Parathyroid adenoma (tissue), 2 donors: ENCODE results near the gene PAMR1.

Experiments
- H2AFZ ChIP-seq: fragments of 300-600 bp; sonication (generic); one replicate; pipeline ENCODE4 v1.7.0; 2017; ENCODE audit warnings: antibody characterized with exemption, mild to moderate bottlenecking
- H3K27ac ChIP-seq: fragments of 300-600 bp; sonication (generic); one replicate; pipeline ENCODE4 v1.7.0; 2017
- H3K27me3 ChIP-seq: fragments of 300-600 bp; sonication (generic); one replicate; pipeline ENCODE4 v1.7.0; 2017; ENCODE audit warnings: low read length; ENCODE audit not compliant: control insufficient read depth, insufficient read depth
- H3K36me3 ChIP-seq: fragments of 300-600 bp; sonication (generic); one replicate; pipeline ENCODE4 v1.7.0; 2017; ENCODE audit warnings: low read length; ENCODE audit not compliant: control insufficient read depth, insufficient read depth
- H3K4me1 ChIP-seq: fragments of 300-600 bp; sonication (generic); one replicate; pipeline ENCODE4 v1.7.0; 2017; ENCODE audit warnings: control low read depth
- H3K4me2 ChIP-seq: fragments of 300-600 bp; sonication (generic); one replicate; pipeline ENCODE4 v1.7.0; 2017; ENCODE audit warnings: low read length
- H3K4me3 ChIP-seq: fragments of 300-600 bp; sonication (generic); one replicate; pipeline ENCODE4 v1.7.0; 2017; ENCODE audit warnings: low read depth, low read length
- H3K79me2 ChIP-seq: fragments of 300-600 bp; sonication (generic); one replicate; pipeline ENCODE4 v1.7.0; 2017; ENCODE audit warnings: control low read depth
- H3K9ac ChIP-seq: fragments of 300-600 bp; sonication (generic); one replicate; pipeline ENCODE4 v1.7.0; 2017; ENCODE audit warnings: mild to moderate bottlenecking
- H3K9me3 ChIP-seq: fragments of 300-600 bp; sonication (generic); one replicate; pipeline ENCODE4 v1.7.0; 2017; ENCODE audit warnings: low read length; ENCODE audit not compliant: control insufficient read depth
- TF ChIP-seq, protein P1 (sequence below): fragments of 300-600 bp; sonication (generic); IDR thresholded peaks from one replicate; pipeline ENCODE4 v1.7.0; 2017; ENCODE audit warnings: antibody characterized with exemption, mild to moderate bottlenecking
- donor health status: primary hyperparathyroidism.

Gene PAMR1

DNA sequence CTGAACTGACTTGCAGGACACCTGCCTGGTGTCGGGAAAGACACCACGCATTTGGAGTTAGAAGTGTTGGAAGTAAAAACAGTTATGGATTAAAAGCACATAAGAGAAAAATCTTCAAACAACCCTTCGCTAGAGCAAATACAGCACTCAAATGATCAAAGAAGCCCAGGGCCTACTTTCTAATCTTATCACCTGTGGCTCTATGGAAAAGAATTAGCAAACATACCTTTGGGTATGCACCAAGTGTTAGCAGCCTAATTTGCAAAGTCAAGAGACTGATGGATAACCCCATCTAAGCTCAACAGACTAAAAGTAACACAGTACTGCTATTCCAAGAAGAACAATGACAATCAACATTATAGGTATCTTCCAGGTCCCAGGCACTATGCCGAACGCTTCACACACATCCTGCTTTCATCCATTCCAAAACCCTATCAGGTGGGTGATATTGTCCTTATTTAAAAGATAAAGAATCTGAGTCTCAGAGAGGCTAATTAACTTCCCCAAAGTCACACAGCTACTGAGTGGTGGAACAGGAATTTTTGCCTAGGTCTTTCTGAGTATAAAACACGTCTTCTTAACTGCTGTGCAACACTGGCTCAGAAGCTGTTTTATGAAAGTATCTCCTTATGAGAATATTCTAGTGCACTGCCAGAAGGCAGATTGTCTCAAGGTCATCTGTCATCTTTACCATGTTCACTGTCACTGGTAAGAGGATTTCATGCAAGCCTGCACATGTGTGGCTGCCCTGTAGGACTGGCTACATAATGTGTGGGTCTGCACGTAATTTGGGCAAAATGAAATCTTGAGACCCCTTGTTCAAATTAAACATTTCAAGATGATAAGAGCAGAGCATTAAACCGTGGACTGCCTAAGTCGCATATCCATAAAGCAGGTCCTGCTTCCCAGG, 122.4 kb downstream of the PAMR1 start:
- no peak overlapping the region for H2AFZ ChIP-seq
- no peaks in the 10 kb centered on the region for H3K79me2 ChIP-seq
- no peaks in the 10 kb centered on the region for H3K36me3 ChIP-seq
- H3K9me3 ChIP-seq, result no peaks in the 10 kb centered on the region
- H3K27ac ChIP-seq, result no peak overlapping the region
- H3K4me1 ChIP-seq, result no peaks in the 10 kb centered on the region
- TF ChIP-seq, protein P1, sequence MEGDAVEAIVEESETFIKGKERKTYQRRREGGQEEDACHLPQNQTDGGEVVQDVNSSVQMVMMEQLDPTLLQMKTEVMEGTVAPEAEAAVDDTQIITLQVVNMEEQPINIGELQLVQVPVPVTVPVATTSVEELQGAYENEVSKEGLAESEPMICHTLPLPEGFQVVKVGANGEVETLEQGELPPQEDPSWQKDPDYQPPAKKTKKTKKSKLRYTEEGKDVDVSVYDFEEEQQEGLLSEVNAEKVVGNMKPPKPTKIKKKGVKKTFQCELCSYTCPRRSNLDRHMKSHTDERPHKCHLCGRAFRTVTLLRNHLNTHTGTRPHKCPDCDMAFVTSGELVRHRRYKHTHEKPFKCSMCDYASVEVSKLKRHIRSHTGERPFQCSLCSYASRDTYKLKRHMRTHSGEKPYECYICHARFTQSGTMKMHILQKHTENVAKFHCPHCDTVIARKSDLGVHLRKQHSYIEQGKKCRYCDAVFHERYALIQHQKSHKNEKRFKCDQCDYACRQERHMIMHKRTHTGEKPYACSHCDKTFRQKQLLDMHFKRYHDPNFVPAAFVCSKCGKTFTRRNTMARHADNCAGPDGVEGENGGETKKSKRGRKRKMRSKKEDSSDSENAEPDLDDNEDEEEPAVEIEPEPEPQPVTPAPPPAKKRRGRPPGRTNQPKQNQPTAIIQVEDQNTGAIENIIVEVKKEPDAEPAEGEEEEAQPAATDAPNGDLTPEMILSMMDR, result no peak
- H3K4me2 ChIP-seq, result no peak overlapping the region
- no peaks in the 10 kb centered on the region for H3K27me3 ChIP-seq
- H3K9ac ChIP-seq, result no peak overlapping the region
- H3K4me3 ChIP-seq, result no peak overlapping the region

DNA sequence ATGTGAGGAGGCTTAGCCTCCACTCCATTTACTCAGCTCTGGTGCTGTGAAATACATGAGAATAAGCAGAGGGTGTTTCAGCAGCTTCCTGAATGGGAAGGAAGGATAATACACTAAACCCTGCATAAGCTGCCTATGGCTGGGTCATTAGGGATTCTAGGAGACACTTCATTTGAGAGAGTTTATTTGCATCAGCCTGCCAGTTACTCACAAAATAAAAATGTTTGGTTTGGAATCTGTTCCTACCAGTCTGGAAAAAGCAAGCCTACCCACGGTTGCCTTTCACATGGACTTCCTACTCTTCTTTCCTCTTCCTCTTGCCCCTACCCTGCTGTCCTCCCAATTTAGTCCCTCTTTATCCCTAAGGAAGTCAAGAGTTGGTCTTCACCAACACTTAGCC, 126.5 kb downstream of the PAMR1 start:
- H3K27me3 ChIP-seq, result no peaks in the 10 kb centered on the region
- no peak overlapping the region for H2AFZ ChIP-seq
- H3K4me3 ChIP-seq, result no peak overlapping the region
- TF ChIP-seq, protein P1, result no peak
- no peak overlapping the region for H3K27ac ChIP-seq
- no peak overlapping the region for H3K9ac ChIP-seq
- H3K4me2 ChIP-seq, result no peak overlapping the region
- H3K4me1 ChIP-seq, result no peaks in the 10 kb centered on the region
- no peaks in the 10 kb centered on the region for H3K36me3 ChIP-seq
- no peaks in the 10 kb centered on the region for H3K79me2 ChIP-seq
- no peaks in the 10 kb centered on the region for H3K9me3 ChIP-seq

DNA sequence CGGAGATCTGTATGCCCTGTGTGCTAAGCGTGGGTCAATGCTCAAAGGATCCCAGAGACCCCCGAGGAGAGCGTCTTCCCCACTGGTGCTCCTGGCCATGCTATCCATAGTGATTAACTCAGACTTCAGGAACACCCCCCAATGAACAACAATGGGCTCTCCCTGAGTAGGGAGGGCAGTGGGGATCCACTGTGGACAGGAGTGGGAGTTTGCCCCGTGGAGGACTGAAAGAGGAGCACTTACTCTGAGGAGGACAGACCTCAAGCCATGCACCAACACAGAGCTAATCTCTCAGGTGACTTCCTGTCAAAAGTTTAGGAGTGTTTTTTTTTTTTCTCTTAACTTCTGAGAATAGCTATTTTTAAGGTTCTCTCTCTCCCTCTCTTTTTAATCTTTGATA, 130.5 kb downstream of the PAMR1 start:
- Histone ChIP-seq H3K9me3 (no peaks in the 10 kb centered on the region), H3K79me2 (no peaks in the 10 kb centered on the region), H3K27ac (no peak overlapping the region), H3K27me3 (no peaks in the 10 kb centered on the region), H3K4me3 (no peak overlapping the region), H3K4me2 (no peak overlapping the region), H3K4me1 (no peaks in the 10 kb centered on the region), H3K9ac (no peak overlapping the region), H3K36me3 (no peaks in the 10 kb centered on the region), H2AFZ (no peak overlapping the region)
- TF ChIP-seq, protein P1, result no peak

DNA sequence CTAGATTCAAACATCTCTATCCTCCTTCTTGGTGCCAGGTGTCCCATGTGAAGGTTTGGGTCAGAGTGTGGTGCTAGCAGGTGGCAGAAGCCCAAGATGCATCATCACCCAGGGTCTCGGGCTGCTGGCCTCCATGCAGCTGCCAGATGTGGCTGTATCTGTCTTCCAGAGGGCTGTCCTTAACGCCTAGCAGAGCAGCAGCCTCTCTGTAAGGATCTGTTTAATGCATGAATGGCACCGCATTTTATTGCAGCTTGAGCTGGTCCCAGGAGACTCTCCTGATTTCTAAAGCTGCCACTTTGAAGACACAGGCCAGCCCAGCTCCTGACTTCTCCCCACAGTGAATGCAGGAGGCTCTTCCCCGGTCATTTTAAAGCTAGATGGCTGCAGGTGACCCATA, 132.3 kb downstream of the PAMR1 start:
- H3K27me3 ChIP-seq, result no peaks in the 10 kb centered on the region
- H3K4me3 ChIP-seq, result no peak overlapping the region
- H2AFZ ChIP-seq, result no peak overlapping the region
- no peaks in the 10 kb centered on the region for H3K36me3 ChIP-seq
- no peak overlapping the region for H3K4me2 ChIP-seq
- H3K27ac ChIP-seq, result no peak overlapping the region
- no peaks in the 10 kb centered on the region for H3K79me2 ChIP-seq
- no peak overlapping the region for H3K9ac ChIP-seq
- no peaks in the 10 kb centered on the region for H3K9me3 ChIP-seq
- H3K4me1 ChIP-seq, result no peaks in the 10 kb centered on the region
- TF ChIP-seq, protein P1, result no peak
